Mesenchymal stem cell (in vitro differentiated cells and primary cell): ENCODE data around the gene MAP3K8.

Source experiments
- DNase-seq: peaks from one replicate; pipeline ENCODE4 v3.0.0-alpha.2; 2013
- H2AFZ ChIP-seq: one replicate; pipeline ENCODE4 v1.6.1; 2013; ENCODE audit warnings: low read depth, mild to moderate bottlenecking, control low read depth, inconsistent platforms, low read length, moderate library complexity
- H2AK5ac ChIP-seq: 2 replicates; pipeline ENCODE4 v1.6.1; 2013; ENCODE audit warnings: low read length, moderate library complexity, mild to moderate bottlenecking, inconsistent platforms; ENCODE audit not compliant: severe bottlenecking
- H2BK120ac ChIP-seq: one replicate; pipeline ENCODE4 v1.6.1; 2013; ENCODE audit warnings: low read depth, mild to moderate bottlenecking, inconsistent platforms, low read length, moderate library complexity
- H2BK12ac ChIP-seq, 2 experiments: one replicate each; pipeline ENCODE4 v1.6.1; 2013; ENCODE audit warnings: inconsistent platforms in 2 of 2, low read length in 2 of 2, mild to moderate bottlenecking in 2 of 2, moderate library complexity in 2 of 2, control low read depth in 1 of 2
- H2BK15ac ChIP-seq: one replicate; pipeline ENCODE4 v1.6.1; 2013; ENCODE audit warnings: mild to moderate bottlenecking, low read depth, inconsistent platforms; ENCODE audit not compliant: poor library complexity, severe bottlenecking
- H2BK5ac ChIP-seq: 2 replicates; pipeline ENCODE4 v1.6.1; 2013; ENCODE audit warnings: low read depth, mild to moderate bottlenecking, low read length, control low read depth, inconsistent platforms; ENCODE audit not compliant: poor library complexity, severe bottlenecking
- H3K14ac ChIP-seq, 2 experiments: one replicate each; pipeline ENCODE4 v1.6.1; 2013; ENCODE audit warnings: inconsistent platforms in 2 of 2, low read length in 2 of 2, control low read depth in 1 of 2, mild to moderate bottlenecking in 1 of 2, moderate library complexity in 1 of 2
- H3K18ac ChIP-seq, 2 experiments: one replicate each; pipeline ENCODE4 v1.6.1; 2013; ENCODE audit warnings: inconsistent platforms in 2 of 2, low read length in 2 of 2, control low read depth in 1 of 2, low read depth in 1 of 2, mild to moderate bottlenecking in 1 of 2
- H3K23ac ChIP-seq, 2 experiments: one replicate each; pipeline ENCODE4 v1.6.1; 2013; ENCODE audit warnings: inconsistent platforms in 2 of 2, low read length in 2 of 2, mild to moderate bottlenecking in 2 of 2, moderate library complexity in 2 of 2, control low read depth in 1 of 2
- H3K27ac ChIP-seq: 2 replicates; pipeline ENCODE4 v1.5.1; 2013; ENCODE audit warnings: mild to moderate bottlenecking, moderate library complexity, low read length, control low read depth, inconsistent platforms; ENCODE audit not compliant: poor library complexity, severe bottlenecking
- H3K27me3 ChIP-seq, 2 experiments: 2 replicates each; pipeline versions ENCODE4 v1.6.1 to v1.7.0; 2013; ENCODE audit warnings: low read length in 2 of 2, mild to moderate bottlenecking in 2 of 2, moderate library complexity in 2 of 2, control low read depth in 1 of 2, inconsistent platforms in 1 of 2; ENCODE audit not compliant: control insufficient read depth in 1 of 2, insufficient read depth in 1 of 2
- H3K36me3 ChIP-seq, 2 experiments: 2 replicates each; pipeline versions ENCODE4 v1.6.1 to v1.7.0; 2013; ENCODE audit warnings: low read length in 2 of 2, control low read depth in 1 of 2, inconsistent platforms in 1 of 2, low read depth in 1 of 2, mild to moderate bottlenecking in 1 of 2; ENCODE audit not compliant: insufficient read depth in 2 of 2, control insufficient read depth in 1 of 2
- H3K4ac ChIP-seq, 2 experiments: one replicate each; pipeline ENCODE4 v1.6.1; 2013; ENCODE audit warnings: inconsistent platforms in 2 of 2, low read length in 2 of 2, mild to moderate bottlenecking in 2 of 2, moderate library complexity in 2 of 2, control low read depth in 1 of 2, low read depth in 1 of 2
- H3K4me1 ChIP-seq: 2 replicates; pipeline ENCODE4 v1.6.1; 2013; ENCODE audit warnings: low read depth, low read length, control low read depth; ENCODE audit not compliant: control insufficient read depth, insufficient read depth
- H3K4me2 ChIP-seq: 2 replicates; pipeline ENCODE4 v1.6.1; 2013; ENCODE audit warnings: low read length, mild to moderate bottlenecking, inconsistent platforms; ENCODE audit not compliant: poor library complexity, severe bottlenecking
- H3K4me3 ChIP-seq, 2 experiments: 2 replicates each; pipeline versions ENCODE4 v1.5.1 to v1.7.0; 2013; ENCODE audit warnings: low read length in 2 of 2, mild to moderate bottlenecking in 2 of 2, control low read depth in 1 of 2, low read depth in 1 of 2; ENCODE audit not compliant: insufficient read depth in 1 of 2
- H3K79me1 ChIP-seq: replicated peaks from 2 replicates; pipeline ENCODE4 v1.6.1; 2013; ENCODE audit warnings: mild to moderate bottlenecking, control low read depth, low read length, inconsistent platforms; ENCODE audit not compliant: poor library complexity, severe bottlenecking
- H3K9ac ChIP-seq: 2 replicates; pipeline ENCODE4 v1.7.0; 2013; ENCODE audit warnings: mild to moderate bottlenecking, low read length, moderate library complexity
- H3K9me3 ChIP-seq: 2 replicates; pipeline ENCODE4 v1.7.0; 2013; ENCODE audit warnings: mild to moderate bottlenecking, low read length; ENCODE audit not compliant: control insufficient read depth
- H4K8ac ChIP-seq: one replicate; pipeline ENCODE4 v1.6.1; 2013; ENCODE audit warnings: inconsistent platforms, mild to moderate bottlenecking, low read length, moderate library complexity
- H4K91ac ChIP-seq: one replicate; pipeline ENCODE4 v1.6.1; 2013; ENCODE audit warnings: mild to moderate bottlenecking, low read length, inconsistent platforms
- WGBS: methylation state at CpG from one replicate; pipeline ENCODE4 v1.1.7; 2013; ENCODE audit warnings: mixed read lengths; 5-methylcytosine and 5-hydroxymethylcytosine counted together

The MAP3K8 gene

GRCh38 chr10:30493609-30494530 is 59.9 kb downstream of the MAP3K8 start:
- Histone ChIP-seq H2BK12ac (no peak overlapping the region), H2BK5ac (no peak overlapping the region), H2AFZ (no peak overlapping the region), H3K4me1 (no peaks in the 10 kb centered on the region), H3K9me3 (no peaks in the 10 kb centered on the region), H3K23ac (no peak overlapping the region), H3K79me1 (no peaks in the 10 kb centered on the region), H4K8ac (no peak overlapping the region), H3K36me3 (no peaks in the 10 kb centered on the region), H3K18ac (no peak overlapping the region), H3K4ac (no peak overlapping the region), H3K27ac (no peak overlapping the region), H3K9ac (no peak overlapping the region), H4K91ac (no peak overlapping the region), H2BK120ac (no peak overlapping the region), H2AK5ac (no peak overlapping the region), H3K14ac (no peak overlapping the region), H2BK15ac (no peak overlapping the region), H3K4me2 (no peak overlapping the region), H3K27me3 (no peaks in the 10 kb centered on the region), H3K4me3 (no peak overlapping the region)
- DNase-seq = peak; percentile 53
- WGBS = 81% methylated on average over 11 of the region's 11 CpGs

GRCh38 chr10:30494558-30494957 is 60.6 kb downstream of the MAP3K8 start:
- Histone ChIP-seq H2BK15ac (no peak overlapping the region), H2BK120ac (no peak overlapping the region)
- WGBS = 92% methylated on average over 4 of the region's 4 CpGs

DNA sequence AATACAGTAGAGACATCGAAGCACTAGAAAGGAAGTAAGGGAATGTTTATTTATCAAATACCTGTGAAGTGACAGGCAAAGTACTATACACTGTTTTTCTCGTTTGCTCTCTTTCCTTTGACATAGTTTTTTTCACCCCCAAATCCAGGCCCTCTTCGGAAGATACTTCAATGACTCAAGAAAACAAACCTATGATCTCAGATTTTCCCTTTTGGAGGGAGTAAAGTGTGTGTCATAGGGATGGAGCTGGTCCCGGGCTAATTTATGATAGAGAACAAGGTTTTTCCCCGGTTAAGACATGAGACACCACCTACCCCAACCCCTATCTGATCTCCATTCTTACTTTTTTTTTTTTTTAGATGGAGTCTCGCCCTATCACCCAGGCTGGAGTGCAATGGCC is 61.7 kb downstream of the MAP3K8 start:
- no peaks in the 10 kb centered on the region for H3K9me3 ChIP-seq
- H3K14ac ChIP-seq = no peak overlapping the region
- H3K4ac ChIP-seq = no peak overlapping the region
- H3K23ac ChIP-seq = no peak overlapping the region
- H4K91ac ChIP-seq = no peak overlapping the region
- no peak overlapping the region for H2AFZ ChIP-seq
- peaks cover 0 to 7% of the 10 kb centered on the region in 2 experiments for H3K27me3 ChIP-seq
- no peak overlapping the region for H2BK12ac ChIP-seq
- no peak overlapping the region for H3K4me2 ChIP-seq
- H3K9ac ChIP-seq = peak overlapping the region; percentile 29
- no peaks in the 10 kb centered on the region for H3K4me1 ChIP-seq
- WGBS = 61% methylated on average over 3 of the region's 6 CpGs
- DNase-seq = no peak
- H3K79me1 ChIP-seq = no peaks in the 10 kb centered on the region
- H4K8ac ChIP-seq = no peak overlapping the region
- H2BK120ac ChIP-seq = no peak overlapping the region
- no peak overlapping the region for H2BK5ac ChIP-seq
- no peak overlapping the region for H2AK5ac ChIP-seq
- no peaks in the 10 kb centered on the region for H3K36me3 ChIP-seq
- H3K27ac ChIP-seq = no peak overlapping the region
- no peak overlapping the region for H3K4me3 ChIP-seq
- H3K18ac ChIP-seq = no peak overlapping the region
- H2BK15ac ChIP-seq = no peak overlapping the region

More at GRCh38 chr10:30494558-30494957, 60.6 kb downstream of the MAP3K8 start:
- H4K91ac ChIP-seq = no peak overlapping the region
- H3K27ac ChIP-seq = no peak overlapping the region
- H3K9me3 ChIP-seq = no peaks in the 10 kb centered on the region
- no peaks in the 10 kb centered on the region for H3K79me1 ChIP-seq
- H4K8ac ChIP-seq = no peak overlapping the region
- H2AFZ ChIP-seq = no peak overlapping the region
- H2BK12ac ChIP-seq = no peak overlapping the region
- H3K4me1 ChIP-seq = no peaks in the 10 kb centered on the region
- no peak overlapping the region for H3K4ac ChIP-seq
- H2AK5ac ChIP-seq = no peak overlapping the region
- no peak for DNase-seq
- no peak overlapping the region for H3K14ac ChIP-seq
- H3K18ac ChIP-seq = no peak overlapping the region
- no peak overlapping the region for H3K4me3 ChIP-seq
- H3K36me3 ChIP-seq = no peaks in the 10 kb centered on the region
- H3K9ac ChIP-seq = no peak overlapping the region
- no peaks in the 10 kb centered on the region for H3K27me3 ChIP-seq
- no peak overlapping the region for H3K4me2 ChIP-seq
- no peak overlapping the region for H3K23ac ChIP-seq
- H2BK5ac ChIP-seq = no peak overlapping the region

DNA sequence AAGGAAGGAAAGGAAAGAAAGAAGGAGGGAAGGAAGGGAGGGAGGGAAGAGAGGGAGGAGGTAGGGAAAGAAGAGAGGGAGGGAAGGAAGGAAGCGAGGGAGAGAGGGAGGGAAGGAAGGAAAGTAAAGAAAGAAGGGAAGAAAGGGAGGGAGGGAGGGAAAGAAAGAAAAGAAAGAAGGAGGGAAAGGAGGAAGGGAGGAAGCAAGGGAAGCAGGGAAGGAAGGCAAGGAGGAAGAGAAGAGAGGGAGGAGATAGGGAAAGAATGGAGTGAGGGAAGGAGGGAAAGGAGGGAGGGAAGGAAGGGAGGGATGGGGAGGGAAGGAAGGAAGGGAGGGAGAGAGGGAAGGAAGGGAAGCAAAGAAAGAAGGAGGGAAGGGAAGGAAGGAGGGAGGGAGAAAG is 65.8 kb downstream of the MAP3K8 start:
- WGBS = 84% methylated on average over 1 of the region's 1 CpG
- Histone ChIP-seq H2BK15ac (no peak overlapping the region), H3K9ac (no peak overlapping the region)

More for the DNA sequence above, 65.8 kb downstream of the MAP3K8 start:
- Histone ChIP-seq H3K4me3 (no peak overlapping the region), H3K36me3 (no peaks in the 10 kb centered on the region), H3K23ac (no peak overlapping the region), H3K14ac (no peak overlapping the region), H3K27ac (no peak overlapping the region), H3K18ac (no peak overlapping the region), H2BK12ac (no peak overlapping the region), H3K4ac (no peak overlapping the region), H3K9me3 (no peaks in the 10 kb centered on the region), H2BK5ac (no peak overlapping the region), H4K8ac (no peak overlapping the region), H3K4me2 (no peak overlapping the region), H2AFZ (no peak overlapping the region), H2BK120ac (no peak overlapping the region), H4K91ac (no peak overlapping the region), H3K79me1 (no peaks in the 10 kb centered on the region), H2AK5ac (no peak overlapping the region), H3K27me3 (peaks cover 4 to 15% of the 10 kb centered on the region in 2 experiments), H3K4me1 (no peaks in the 10 kb centered on the region)
- DNase-seq = no peak
